ENCODE data around the gene MAP4K4.
A peak's percentile ranks its signal among the peaks of the same experiment; 100 is the strongest.
"Not testable (repeated sequence)": the region's sequence is repeated elsewhere in the genome, so short reads cannot be mapped to it uniquely, and the experiment has no call there.

The MAP4K4 gene

GRCh38 chr2:101744832-101745231 is 47.3 kb downstream of the MAP4K4 start:
- no peak for DNase-seq

GRCh38 chr2:101745711-101746694 is 48.5 kb downstream of the MAP4K4 start:
- no peak for DNase-seq

DNA sequence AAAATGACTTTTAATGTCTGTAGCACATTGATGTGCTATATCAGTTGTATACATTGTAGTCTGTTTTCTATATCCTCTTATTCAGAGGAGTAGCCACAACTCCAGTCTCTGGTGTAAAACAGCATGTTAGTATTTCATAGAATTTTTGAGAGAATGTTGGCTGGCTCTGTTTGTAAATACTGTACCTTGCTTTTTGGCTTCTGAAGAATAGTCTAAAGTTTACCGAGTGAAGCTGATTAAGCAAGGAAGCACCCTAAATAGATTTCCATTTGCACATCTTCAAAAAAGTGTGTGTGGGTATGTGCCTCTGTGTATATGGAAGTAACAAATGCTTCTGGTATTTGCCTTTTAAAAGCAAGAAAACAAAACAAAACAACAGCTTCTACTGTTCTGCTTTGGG is 50.5 kb downstream of the MAP4K4 start:
- DNase-seq: peak; percentile 36

DNA sequence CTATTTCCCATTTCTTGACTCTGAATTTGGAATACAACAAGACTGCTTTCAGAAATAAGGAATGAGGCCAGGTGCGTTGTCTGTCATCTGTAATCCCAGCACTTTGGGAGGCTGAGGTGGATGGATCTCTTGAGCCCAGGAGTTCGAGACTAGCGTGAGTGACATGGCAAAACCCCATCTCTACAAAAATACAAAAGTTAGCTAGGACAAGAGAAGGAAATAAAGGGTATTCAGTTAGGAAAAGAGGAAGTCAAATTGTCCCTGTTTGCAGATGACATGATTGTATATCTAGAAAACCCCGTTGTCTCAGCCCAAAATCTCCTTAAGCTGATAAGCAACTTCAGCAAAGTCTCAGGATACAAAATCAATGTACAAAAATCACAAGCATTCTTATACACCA is 51.0 kb downstream of the MAP4K4 start:
- not testable (repeated sequence) for DNase-seq

- DNase-seq: no peak
Observed at GRCh38 chr2:101750688-101751087, 53.2 kb downstream of the MAP4K4 start.

DNA sequence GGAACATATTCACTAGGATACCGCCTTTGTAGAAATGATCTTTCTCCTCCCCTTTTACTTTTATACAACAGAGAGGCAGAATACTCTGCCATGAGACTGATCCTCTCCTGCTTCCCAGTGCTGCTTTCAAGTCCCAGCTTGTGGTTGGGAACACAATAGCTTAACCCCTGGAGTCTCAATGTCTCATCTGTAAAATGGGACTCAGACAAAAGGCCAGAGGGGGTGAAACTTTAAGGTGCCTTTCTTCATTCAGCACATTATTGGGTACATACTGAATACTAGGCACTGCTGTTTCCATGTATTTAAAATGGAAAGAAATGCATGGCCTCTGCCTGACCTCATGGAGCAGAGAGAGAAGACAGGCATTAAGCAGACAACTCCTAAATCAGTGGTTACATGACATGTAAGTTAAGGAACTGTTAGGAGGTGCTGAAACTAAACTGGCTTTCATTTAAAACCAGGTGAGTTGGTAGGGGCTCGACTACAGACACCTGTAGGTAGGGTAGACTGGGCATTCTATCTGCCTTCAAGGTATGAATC is 53.8 kb downstream of the MAP4K4 start:
- DNase-seq: no peak

DNA sequence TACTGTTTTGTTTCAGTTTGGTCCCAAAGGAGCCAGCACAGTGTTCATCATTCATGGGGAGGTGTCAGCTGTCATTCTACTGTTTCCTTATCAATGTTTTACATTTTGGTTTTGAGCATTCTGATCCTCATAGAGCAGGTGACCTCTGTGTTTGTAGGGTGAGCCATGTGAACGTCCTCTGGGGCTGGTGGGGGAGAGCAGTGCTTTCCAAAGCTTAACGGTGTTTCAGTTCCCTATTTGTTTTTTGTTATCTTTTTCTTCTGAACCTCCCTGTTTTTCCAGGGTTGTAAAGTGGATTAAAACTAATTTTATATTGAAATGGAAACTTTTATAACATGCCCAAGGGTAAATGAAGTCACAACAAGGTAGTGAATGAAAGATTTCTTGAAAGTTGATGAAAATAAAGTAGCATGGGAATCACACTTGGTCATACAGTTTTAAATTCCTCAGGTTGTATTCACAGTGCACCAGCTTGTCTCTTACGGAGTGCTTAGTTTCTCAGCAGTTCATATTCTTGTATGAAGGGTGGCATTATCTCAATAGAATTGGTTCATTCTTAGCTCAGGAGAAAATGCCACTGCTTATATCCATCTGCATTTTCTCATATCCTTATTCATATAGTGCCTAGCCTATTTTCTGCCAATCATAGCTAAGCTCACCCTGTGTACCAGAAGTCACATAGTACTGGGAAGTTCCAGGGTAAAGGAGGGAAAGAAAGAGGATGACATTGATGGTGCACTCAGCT is 54.5 kb downstream of the MAP4K4 start:
- no peak for DNase-seq

DNA sequence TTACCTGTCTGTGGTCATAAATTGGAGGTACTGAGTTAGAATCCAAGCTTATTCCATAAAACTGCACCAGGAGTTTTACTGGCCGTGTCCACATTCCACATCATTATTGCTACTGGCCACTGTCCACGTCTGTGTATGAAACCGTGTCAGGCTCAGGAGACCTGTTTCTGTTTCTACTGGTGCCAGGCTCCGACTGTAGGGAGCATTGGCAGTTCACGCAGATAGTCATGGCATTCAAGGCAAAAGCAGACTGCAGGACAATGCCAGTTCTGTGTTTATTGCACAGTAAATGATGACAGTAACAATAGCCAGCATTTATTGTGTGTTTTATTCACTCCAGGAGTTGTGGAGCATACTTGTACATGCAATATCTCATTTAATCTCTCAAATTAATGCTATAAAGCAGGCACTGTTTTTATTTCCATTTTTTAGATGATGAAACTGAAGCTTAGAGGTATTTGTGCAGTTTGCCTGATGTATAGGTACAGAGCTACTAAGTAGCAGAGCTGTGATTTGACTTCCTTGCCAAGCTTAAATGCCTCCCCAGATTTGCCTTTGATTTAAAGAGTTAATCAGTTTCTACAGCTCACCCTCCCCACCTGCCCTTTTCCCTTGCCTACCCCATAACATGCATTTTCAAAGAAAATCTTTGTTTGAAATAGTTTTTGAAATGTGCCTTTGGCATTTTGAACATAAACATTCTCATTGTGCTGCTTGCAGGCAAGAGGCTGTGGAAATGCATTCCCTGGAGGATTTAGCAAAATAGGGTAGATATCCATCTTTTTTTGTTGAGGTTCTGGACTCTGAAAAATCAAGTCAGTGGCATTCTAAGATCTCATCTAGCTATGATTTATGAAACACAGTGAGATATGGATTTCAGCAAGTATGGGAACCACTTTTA is 55.5 kb downstream of the MAP4K4 start:
- no peak for DNase-seq

- DNase-seq: no peak
Observed at GRCh38 chr2:101753720-101754490, 56.4 kb downstream of the MAP4K4 start.

DNA sequence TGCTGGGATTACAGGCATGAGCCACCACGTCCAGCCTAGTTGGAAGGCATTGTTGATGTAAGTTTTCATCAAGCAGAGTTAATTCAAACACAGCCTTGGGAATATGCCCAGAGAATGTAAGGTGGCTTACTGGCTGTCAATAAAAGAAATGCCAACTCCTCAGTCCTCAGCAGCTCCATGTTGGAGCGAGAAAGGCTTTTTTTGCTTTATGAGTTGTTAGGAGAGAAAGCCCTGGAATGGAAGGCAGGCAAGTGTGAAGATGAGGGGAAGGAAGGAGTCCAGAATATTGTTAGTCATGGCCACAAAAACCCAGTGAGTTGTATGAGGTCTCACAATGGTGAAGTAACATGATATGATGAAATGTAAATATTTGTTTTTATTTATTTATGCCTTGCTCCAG is 57.1 kb downstream of the MAP4K4 start:
- DNase-seq: no peak

- DNase-seq: no peak
Observed at GRCh38 chr2:101756266-101756665, 58.8 kb downstream of the MAP4K4 start.

- DNase-seq: peak; percentile 62
Observed at GRCh38 chr2:101758001-101758400, 60.5 kb downstream of the MAP4K4 start.

GRCh38 chr2:101759162-101759561 is 61.7 kb downstream of the MAP4K4 start:
- no peak for DNase-seq

GRCh38 chr2:101762451-101763171 is 65.1 kb downstream of the MAP4K4 start:
- DNase-seq: no peak

DNA sequence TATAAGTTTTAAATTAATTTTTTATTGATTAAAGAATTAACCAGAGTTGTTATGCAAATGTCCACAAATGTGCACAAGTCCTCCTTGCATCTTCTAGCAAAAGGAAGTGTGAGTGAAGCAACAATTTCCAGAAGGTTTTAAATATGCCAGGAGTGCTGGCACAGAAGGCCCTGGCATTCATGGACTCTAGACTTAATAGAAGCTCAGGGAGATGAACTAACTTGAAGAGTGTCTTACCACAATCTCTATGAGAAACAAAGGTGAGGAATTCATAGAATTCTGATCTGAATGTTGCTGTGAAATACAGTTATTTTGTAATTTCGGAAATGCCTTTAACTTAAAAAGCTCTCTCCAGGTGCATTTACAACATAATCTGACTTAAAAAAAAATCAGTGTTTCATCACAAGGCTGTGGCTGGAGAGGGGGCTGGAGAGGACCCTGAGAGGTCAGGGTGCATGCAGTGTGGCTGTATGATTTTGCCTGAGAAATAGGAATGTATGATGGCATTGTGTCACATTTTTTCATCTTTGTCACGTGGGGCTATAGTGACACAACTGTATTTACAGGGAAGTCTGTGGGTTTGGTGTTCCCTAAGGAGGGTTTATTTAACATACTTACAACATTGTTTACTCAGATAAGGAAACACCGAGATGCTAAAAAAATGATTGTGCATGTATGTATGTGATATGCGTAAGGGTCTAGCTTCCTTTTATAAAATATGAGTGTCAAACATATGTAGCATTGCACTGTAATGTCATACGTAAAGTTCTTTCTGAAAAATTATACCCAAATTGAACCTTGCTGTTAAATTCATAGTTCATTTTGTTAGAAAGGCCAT is 66.2 kb downstream of the MAP4K4 start:
- DNase-seq: no peak

GRCh38 chr2:101766337-101766736 is 68.8 kb downstream of the MAP4K4 start:
- no peak for DNase-seq

GRCh38 chr2:101766871-101767739 is 69.6 kb downstream of the MAP4K4 start:
- DNase-seq: no peak

DNA sequence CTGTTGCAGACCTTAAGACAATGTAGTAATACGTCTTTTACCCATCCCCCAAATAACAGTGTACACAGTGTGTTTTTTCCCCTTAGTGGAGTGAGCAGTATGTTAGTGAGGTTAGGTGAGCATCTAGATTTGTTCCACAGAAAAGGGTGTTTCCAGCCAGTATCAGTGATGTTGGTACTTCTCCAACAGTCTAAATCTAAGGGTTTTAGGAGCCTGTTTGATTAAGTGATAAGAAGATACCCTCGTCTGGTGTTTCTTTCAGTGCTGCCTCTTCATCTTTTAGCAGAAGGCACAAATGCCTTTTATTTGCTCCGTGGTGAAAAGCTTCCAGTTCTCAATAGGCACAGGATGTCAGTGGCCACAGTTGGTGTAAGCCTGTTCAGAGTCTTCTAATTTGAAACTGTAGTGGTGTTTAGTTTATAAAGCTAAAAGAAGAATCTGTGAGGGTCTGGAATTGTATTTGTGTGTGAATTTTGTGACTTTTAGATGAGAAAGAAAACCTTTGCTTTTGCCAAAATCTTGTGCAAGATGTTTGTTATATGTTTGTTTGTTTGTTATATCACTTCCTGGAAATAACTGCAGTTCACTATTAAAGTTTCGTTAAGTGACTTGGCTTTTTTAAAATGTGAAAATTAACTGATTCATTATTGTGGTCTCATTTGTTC is 71.2 kb downstream of the MAP4K4 start:
- no peak for DNase-seq
